ENCODE measurements around the gene TIMELESS. TPM values are rescaled to one million over a fixed set of nuclear protein-coding genes. Genes with fewer than 3 reads are reported as not detected.

Gene TIMELESS
- total RNA-seq, 2 experiments from 2014 or later: 64.1 to 65.8 TPM

DNA sequence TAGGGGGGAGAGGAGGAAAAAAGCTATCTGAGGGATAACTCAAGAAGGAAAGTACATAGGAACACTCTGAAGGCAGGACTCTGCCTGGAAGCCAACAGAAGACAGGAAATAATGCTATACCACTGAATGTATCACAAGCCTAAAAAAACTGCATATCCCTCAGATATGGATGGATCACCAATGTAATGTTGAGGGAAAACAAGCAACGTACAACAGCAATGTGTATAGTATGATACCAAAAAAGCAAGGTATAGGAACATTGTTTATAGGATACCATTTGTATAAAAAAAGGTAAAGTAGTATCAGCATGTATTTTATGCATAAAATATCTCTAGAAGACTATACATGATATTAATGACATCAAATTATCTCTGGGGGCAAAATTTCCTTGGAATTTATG is 35.3 kb upstream of the TIMELESS start:
- Mint-ChIP-seq H3K36me3 (peaks cover 3% of the 10 kb centered on the region), H3K27me3 (peaks cover 25% of the 10 kb centered on the region), H3K4me1 (peaks cover 26% of the 10 kb centered on the region), H3K9me3 (ENCODE audit: low read depth) (no peaks in the 10 kb centered on the region), H3K4me3 (no peak overlapping the region), H3K27ac (no peak overlapping the region)
- ATAC-seq (no peak), DNase-seq (no peak)
- CTCF ChIA-PET: no interaction called here

DNA sequence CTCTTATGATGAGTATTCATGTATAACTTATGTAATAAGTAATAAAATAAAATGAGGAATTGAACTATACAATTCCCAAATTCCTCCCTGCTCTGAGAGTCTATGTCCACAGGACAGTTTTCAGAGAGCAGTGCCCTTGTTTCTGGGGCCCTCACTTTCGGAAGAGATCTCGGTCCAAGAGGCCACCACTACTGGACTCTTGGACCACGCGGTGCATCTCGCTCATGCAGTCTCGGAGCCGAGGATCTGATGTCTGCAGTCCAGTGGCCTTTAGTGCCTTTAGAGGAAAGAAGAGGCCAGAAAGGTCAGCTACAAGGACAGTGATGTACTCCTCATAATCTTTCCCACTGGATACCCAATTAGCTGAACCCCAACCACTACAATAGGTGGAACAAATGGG is 30.4 kb upstream of the TIMELESS start:
- no peaks in the 10 kb centered on the region for H3K27me3 Mint-ChIP-seq

DNA sequence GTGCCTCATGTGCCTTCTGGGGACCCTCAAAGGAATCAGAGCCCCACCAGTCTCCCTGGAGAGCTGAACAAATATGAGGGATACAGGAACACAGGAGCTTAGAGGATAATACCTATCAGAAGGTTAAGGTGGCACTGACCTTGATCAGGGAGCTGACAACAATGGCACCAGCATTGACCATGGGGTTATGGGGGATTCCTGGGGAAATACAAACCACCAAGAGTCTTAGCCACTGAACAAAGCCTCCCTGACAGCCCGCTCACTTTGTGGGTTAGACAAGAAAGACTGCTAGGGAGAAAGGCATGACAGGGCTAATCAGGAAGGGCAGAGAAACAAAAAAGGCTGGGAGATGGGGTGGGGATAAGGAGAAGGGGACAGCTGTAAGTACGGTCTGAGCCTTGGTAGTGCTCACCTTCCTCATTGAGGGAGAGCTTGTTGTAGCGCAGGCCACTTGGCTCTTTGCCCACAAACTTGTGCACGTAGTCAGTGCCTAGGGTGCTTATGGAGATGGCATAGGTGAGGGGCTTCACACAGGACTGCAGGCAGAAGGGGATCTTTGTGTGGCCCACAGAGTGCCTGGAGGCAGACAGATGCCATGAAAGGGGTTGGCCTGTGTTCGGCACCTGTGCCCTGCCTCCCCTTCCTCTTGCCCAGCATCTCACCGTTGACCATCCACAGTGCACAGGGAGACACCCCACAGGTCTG is 28.4 kb upstream of the TIMELESS start:
- ATAC-seq: no peak
- H3K27me3 Mint-ChIP-seq: no peaks in the 10 kb centered on the region

More for the DNA sequence above, 30.4 kb upstream of the TIMELESS start:
- Mint-ChIP-seq H3K4me3 (no peak overlapping the region), H3K4me1 (peaks cover 9% of the 10 kb centered on the region), H3K9me3 (ENCODE audit: low read depth) (no peaks in the 10 kb centered on the region), H3K27ac (no peak overlapping the region), H3K36me3 (peaks cover 2% of the 10 kb centered on the region)
- CTCF ChIA-PET: interaction anchor here (1.5 to 2.9 kb wide), 2 partner anchors 12 to 34 kb away, joined by 4 to 7 read pairs; no protein-coding TSS in a partner anchor
- DNase-seq (no peak), ATAC-seq (no peak)

DNA sequence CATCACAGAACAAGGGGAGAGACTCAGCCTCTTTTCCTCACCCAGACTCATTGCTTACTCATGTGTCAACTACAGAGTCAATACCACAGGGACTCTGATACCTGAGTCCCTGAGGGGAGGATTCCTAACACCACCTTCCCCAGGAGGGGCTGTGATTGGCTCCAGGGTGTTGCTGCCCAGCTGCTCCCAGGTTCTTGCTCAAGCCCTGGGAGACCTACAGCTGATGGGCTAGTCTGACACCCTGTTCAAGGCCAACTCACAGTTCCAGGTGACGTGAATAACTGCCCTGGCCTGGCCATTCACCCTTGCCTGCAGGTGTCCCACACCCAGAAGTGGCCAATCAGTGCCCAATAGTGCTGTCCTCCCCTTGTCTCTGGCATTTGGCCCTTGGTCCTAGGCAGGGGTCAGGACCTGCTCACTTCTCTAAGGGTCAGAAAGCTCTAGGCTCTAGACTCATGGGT is 27.8 kb upstream of the TIMELESS start:
- Mint-ChIP-seq H3K27ac (no peak overlapping the region), H3K9me3 (ENCODE audit: low read depth) (no peaks in the 10 kb centered on the region), H3K4me3 (no peak overlapping the region), H3K27me3 (no peaks in the 10 kb centered on the region), H3K36me3 (peaks cover 4% of the 10 kb centered on the region), H3K4me1 (peaks cover 9% of the 10 kb centered on the region)
- no peak for ATAC-seq
- CTCF ChIA-PET: no interaction called here
- DNase-seq: no peak

More for the DNA sequence above, 28.4 kb upstream of the TIMELESS start:
- Mint-ChIP-seq H3K36me3 (peaks cover 4% of the 10 kb centered on the region), H3K4me1 (peaks cover 9% of the 10 kb centered on the region), H3K4me3 (no peak overlapping the region), H3K9me3 (ENCODE audit: low read depth) (no peaks in the 10 kb centered on the region), H3K27ac (no peak overlapping the region)
- DNase-seq: no peak
- CTCF ChIA-PET: interaction anchor here (0.5 to 2.9 kb wide), 3 partner anchors 14 to 137 kb away, joined by 3 to 7 read pairs (median 4); no protein-coding TSS in a partner anchor

DNA sequence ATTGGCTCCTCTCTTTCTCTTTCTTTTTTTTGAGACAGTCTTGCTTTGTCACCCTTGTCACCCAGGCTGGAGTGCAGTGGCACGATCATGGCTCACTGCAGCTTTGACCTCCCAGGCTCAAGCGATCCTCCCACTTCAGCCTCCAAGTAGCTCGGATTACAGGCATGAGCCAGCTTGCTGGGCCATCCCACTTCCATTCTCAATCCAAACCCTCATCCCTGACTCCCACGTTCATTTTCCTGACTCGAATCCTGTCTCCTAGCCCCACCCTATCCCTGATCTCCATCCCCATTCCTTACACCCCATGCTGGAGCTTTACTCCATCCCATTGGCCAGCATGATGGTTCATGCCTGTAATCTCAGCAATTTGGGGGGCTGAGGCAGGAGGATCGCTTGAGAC is 26.9 kb upstream of the TIMELESS start:
- peaks cover 9% of the 10 kb centered on the region for H3K4me1 Mint-ChIP-seq
- no peak overlapping the region for H3K27ac Mint-ChIP-seq
- CTCF ChIA-PET: interaction anchor here (1.2 kb wide), 1 partner anchor 38 kb away, joined by 3 read pairs; no protein-coding TSS in a partner anchor

DNA sequence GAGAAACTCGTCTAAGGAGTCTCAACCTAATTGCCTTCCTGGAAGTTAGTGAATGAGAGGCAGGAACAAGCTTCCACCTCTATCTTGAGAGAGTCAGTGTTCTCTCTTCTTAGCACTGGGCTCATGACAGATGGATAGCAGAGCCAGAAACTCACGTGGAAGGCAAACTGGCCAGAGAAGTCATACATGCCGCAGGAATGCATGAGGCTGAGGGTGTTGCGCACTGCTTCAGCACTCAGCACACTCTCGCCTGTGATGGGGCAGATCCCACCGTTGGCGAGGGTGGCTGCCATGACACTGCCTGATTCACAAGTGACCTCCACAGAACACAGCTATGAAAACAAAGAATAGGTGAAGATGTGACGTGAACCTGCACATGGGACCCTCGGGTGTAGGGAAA is 25.2 kb upstream of the TIMELESS start:
- no peak for ATAC-seq
- Mint-ChIP-seq H3K4me3 (no peak overlapping the region), H3K36me3 (peaks cover 12% of the 10 kb centered on the region), H3K9me3 (ENCODE audit: low read depth) (no peaks in the 10 kb centered on the region), H3K4me1 (peaks cover 13% of the 10 kb centered on the region), H3K27ac (no peak overlapping the region), H3K27me3 (no peaks in the 10 kb centered on the region)
- DNase-seq: no peak
- CTCF ChIA-PET: interaction anchor here (0.7 kb wide), 1 partner anchor 69 kb away, joined by 3 read pairs; no protein-coding TSS in a partner anchor

More for the DNA sequence above, 26.9 kb upstream of the TIMELESS start:
- ATAC-seq (no peak), DNase-seq (no peak)
- H3K9me3 Mint-ChIP-seq (ENCODE audit: low read depth): no peaks in the 10 kb centered on the region
- H3K4me3 Mint-ChIP-seq: no peak overlapping the region
- peaks cover 4% of the 10 kb centered on the region for H3K36me3 Mint-ChIP-seq
- H3K27me3 Mint-ChIP-seq: no peaks in the 10 kb centered on the region

DNA sequence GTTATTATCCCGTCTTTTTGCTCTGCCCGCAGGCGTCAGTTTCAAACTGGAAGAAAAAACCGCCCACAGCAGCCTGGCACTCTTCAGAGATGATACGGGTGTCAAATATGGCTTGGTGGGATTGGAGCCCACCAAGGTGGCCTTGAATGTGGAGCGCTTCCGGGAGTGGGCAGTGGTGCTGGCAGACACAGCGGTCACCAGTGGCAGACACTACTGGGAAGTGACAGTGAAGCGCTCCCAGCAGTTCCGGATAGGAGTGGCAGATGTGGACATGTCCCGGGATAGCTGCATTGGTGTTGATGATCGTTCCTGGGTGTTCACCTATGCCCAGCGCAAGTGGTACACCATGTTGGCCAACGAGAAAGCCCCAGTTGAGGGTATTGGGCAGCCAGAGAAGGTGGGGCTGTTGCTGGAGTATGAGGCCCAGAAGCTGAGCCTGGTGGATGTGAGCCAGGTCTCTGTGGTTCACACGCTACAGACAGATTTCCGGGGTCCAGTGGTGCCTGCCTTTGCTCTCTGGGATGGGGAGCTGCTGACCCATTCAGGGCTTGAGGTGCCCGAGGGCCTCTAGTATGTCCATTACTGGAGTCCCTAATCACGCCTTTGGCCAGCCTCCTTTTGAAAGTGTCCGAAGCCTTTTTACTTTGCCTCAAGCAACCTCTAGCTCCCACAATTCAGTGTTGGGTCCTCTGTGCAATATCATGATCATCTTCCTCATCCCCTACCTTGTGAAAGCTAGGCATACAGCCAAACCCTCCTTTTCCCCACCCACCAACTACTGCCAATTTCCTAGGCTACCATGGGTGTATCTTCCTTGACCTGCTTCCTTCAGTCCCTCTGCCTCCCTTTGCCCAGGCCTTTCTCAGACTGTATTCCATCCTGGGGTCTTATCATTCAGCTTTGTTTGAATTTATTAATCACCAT is 20.0 kb upstream of the TIMELESS start:
- H3K4me3 Mint-ChIP-seq: peak overlapping the region; percentile 97
- peak; percentile 48 for DNase-seq
- H3K36me3 Mint-ChIP-seq: peaks cover 10% of the 10 kb centered on the region
- CTCF ChIA-PET: interaction anchor here (0.6 to 2.2 kb wide), 6 partner anchors 11 to 730 kb away, joined by 3 to 7 read pairs (median 3); partner anchors contain the start of genes TIMELESS and ZC3H10
- H3K9me3 Mint-ChIP-seq (ENCODE audit: low read depth): no peaks in the 10 kb centered on the region
- H3K4me1 Mint-ChIP-seq: peaks cover 26% of the 10 kb centered on the region
- no peak for ATAC-seq
- peak overlapping the region; percentile 95 for H3K27ac Mint-ChIP-seq
- H3K27me3 Mint-ChIP-seq: no peaks in the 10 kb centered on the region

DNA sequence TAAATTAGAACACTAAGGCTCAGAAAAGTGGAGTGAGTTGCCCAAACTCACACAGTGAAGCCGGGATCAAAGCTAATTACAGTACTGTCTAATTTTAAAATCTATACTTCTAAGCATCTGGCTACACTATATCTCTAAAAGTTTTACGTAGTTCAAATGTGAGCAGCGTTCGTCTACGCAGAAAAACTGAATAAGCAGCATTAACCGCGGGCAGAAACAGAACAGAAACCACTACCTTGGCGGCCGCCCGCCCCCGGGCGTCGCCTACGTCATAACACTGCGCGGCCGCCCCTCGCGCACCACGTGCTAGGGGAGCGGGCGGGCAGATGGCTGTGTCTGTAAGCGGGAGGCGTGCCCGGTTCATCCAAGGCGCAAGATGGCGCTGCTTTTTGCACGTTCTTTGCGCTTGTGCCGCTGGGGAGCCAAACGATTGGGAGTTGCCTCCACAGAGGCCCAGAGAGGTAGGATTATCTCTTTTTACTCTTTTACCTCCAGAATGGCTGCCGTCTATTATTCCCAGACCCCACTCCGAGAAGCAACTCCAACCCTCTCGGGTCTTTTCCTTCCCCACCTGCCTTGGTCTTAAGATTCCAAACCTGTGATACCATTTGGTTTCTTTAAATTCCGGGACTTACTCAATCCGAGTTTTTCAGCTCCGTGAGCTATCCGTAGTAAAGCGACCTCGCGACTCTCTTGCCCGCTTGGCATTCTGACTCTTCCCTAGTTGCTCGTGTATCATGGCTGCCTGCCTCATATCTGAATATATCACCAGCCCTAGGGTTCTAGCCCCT is 19.2 kb upstream of the TIMELESS start, which contains the start of gene SPRYD4:
SPRYD4 (plus strand) TSS at position 363 of the 791 bp plus-strand sequence; CDS start at position 377, 14 bp downstream.
- DNase-seq (peak; percentile 95), ATAC-seq (peak; percentile 96)
- no peaks in the 10 kb centered on the region for H3K27me3 Mint-ChIP-seq
- CTCF ChIA-PET: interaction anchor here (0.8 to 2.2 kb wide), 7 partner anchors 12 to 277 kb away, joined by 3 to 7 read pairs (median 3); partner anchors contain the start of genes COQ10A, STAT2 and TIMELESS
- H3K4me1 Mint-ChIP-seq: peaks cover 29% of the 10 kb centered on the region
- no peaks in the 10 kb centered on the region for H3K9me3 Mint-ChIP-seq (ENCODE audit: low read depth)
- H3K36me3 Mint-ChIP-seq: peaks cover 8% of the 10 kb centered on the region
- peak within 1 kb of the TSS; percentile 95 for H3K27ac Mint-ChIP-seq
- H3K4me3 Mint-ChIP-seq: peak within 1 kb of the TSS; percentile 97

DNA sequence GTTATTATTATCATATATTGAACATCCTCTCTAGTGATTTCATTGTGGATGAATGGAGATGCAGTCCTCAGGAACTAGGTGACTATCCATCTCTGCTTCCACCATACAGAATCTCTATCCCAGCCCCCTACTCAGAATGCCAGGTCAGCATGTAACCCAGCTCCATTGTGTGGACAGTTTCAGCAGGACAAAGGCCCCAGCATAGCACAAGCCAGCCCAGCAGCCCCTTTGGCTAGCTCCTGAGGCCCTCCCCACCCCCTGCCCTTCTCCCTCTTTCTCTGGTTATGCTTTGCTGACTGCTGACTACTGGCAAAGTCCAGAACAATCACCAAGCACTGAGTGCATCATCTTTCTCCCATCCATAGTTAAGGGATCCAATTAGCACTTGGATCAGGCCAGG is 13.3 kb upstream of the TIMELESS start:
- ATAC-seq: no peak
- H3K4me1 Mint-ChIP-seq: peaks cover 9% of the 10 kb centered on the region
- no peak for DNase-seq
- no peak overlapping the region for H3K4me3 Mint-ChIP-seq
- no peaks in the 10 kb centered on the region for H3K36me3 Mint-ChIP-seq
- no peaks in the 10 kb centered on the region for H3K9me3 Mint-ChIP-seq (ENCODE audit: low read depth)
- H3K27ac Mint-ChIP-seq: no peak overlapping the region
- H3K27me3 Mint-ChIP-seq: no peaks in the 10 kb centered on the region
- CTCF ChIA-PET: interaction anchor here (0.5 to 3.4 kb wide), 7 partner anchors 11 to 273 kb away, joined by 3 to 36 read pairs (median 17); partner anchors contain the start of genes CNPY2, SMARCC2 and TIMELESS

DNA sequence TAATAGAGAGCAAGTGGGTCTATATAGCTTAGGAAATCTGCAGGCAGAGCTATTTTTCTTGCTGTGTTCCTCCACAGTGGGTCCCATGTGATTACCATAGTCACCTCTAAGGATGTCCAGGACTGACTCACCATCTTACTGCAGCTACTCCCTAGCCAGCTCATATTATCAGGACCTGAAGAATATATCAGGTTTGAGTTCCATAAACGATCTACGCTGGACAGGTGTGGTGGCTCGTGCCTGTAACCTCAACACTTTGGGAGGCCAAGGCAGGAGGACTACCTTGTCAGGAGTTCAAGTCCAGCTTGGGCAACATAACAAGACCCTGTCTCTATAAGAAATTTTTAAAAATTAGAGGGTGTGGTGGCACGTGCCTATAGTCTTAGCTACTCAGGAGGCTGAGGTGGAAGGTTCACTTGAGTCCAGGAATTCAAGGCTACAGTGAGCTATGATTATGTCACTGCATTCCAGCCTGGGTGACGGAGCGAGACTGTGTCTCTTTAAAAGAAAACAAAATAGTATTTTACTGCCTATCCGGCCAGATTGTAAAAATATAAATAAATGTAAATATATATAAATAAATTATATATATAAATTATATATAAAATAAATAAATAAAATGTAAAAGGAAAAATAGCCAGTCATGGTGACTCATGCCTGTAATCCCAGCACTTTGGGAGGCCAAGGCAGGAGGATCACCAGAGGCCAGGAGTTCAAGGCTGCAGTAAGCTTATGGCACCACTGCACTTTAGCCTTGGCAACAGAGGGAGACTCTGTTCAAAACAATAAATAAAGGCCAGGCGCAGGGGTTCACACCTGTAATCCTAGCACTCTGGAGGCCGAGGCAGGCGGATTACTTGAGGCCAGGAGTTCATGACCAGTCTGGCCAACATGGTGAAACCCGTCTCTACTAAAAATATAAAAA is 12.3 kb upstream of the TIMELESS start:
- Mint-ChIP-seq H3K36me3 (no peaks in the 10 kb centered on the region), H3K27ac (no peak overlapping the region), H3K9me3 (ENCODE audit: low read depth) (no peaks in the 10 kb centered on the region), H3K4me1 (peaks cover 5% of the 10 kb centered on the region), H3K27me3 (no peaks in the 10 kb centered on the region), H3K4me3 (no peak overlapping the region)
- DNase-seq: no peak
- ATAC-seq: no peak
- CTCF ChIA-PET: interaction anchor here (0.6 to 3.3 kb wide), 6 partner anchors 12 to 310 kb away, joined by 3 to 22 read pairs (median 4); partner anchors contain the start of genes SMARCC2 and TIMELESS

DNA sequence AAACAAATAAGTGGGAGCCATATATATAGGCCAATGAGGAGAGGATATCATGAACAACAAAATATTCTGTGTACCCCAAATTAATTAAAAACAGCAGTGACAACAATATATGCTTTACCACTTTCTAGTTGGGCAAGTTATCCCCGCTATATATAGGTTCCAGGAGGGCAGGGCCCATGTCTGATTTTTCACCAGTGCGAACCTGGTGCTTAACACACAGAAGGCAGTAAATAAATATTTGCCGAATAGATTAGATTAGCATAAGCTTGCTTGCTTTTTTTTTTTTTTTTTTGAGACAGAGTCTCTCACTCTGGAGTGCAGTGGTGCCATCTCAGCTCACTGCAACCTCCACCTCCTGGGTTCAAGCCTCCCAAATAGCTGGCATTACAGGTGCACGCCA is 8.6 kb upstream of the TIMELESS start:
- H3K27ac Mint-ChIP-seq: no peak overlapping the region
- H3K27me3 Mint-ChIP-seq: no peaks in the 10 kb centered on the region
- H3K9me3 Mint-ChIP-seq (ENCODE audit: low read depth): no peaks in the 10 kb centered on the region
- CTCF ChIA-PET: interaction anchor here (0.6 to 1.4 kb wide), 2 partner anchors 9 to 16 kb away, joined by 4 read pairs; partner anchors contain the start of gene TIMELESS
- no peaks in the 10 kb centered on the region for H3K4me1 Mint-ChIP-seq
- no peak overlapping the region for H3K4me3 Mint-ChIP-seq
- no peak for DNase-seq
- no peak for ATAC-seq
- no peaks in the 10 kb centered on the region for H3K36me3 Mint-ChIP-seq
